Thymus (tissue), 11 donors: ENCODE data around the gene MCRS1. TPM values are rescaled to one million over a fixed set of nuclear protein-coding genes. Genes with fewer than 3 reads are reported as not detected.

Experiments used
- DNase-seq, 9 donors: peaks; one replicate each; pipeline ENCODE4 v3.0.0-alpha.2; 2013; ENCODE audit warnings: low spot score in 9 of 9, low read depth in 6 of 9, missing footprints in 1 of 9
- H3K27ac ChIP-seq, 2 donors: one replicate each; pipeline ENCODE4 v1.5.1; 2013; ENCODE audit warnings: control low read depth in 1 of 2, low read depth in 1 of 2, low read length in 1 of 2, mild to moderate bottlenecking in 1 of 2, moderate library complexity in 1 of 2
- H3K27me3 ChIP-seq, 2 donors: one replicate each; pipeline ENCODE4 v1.5.1; 2013; ENCODE audit warnings: low read length in 1 of 2; ENCODE audit not compliant: control insufficient read depth in 2 of 2, insufficient read depth in 1 of 2
- H3K36me3 ChIP-seq, 2 donors: one replicate each; pipeline ENCODE4 v1.5.1; 2013; ENCODE audit warnings: low read length in 1 of 2, mild to moderate bottlenecking in 1 of 2, moderate library complexity in 1 of 2; ENCODE audit not compliant: control insufficient read depth in 2 of 2, insufficient read depth in 2 of 2
- H3K4me1 ChIP-seq, 2 donors: one replicate each; pipeline ENCODE4 v1.5.1; 2013; ENCODE audit warnings: low read length in 2 of 2; ENCODE audit not compliant: control insufficient read depth in 2 of 2, insufficient read depth in 2 of 2
- H3K4me3 ChIP-seq, 2 donors: one replicate each; pipeline ENCODE4 v1.5.1; 2013; ENCODE audit warnings: low read length in 2 of 2, control low read depth in 1 of 2, mild to moderate bottlenecking in 1 of 2
- H3K9me3 ChIP-seq, 2 donors: one replicate each; pipeline ENCODE4 v1.5.1; 2013; ENCODE audit warnings: low read length in 1 of 2, mild to moderate bottlenecking in 1 of 2; ENCODE audit not compliant: control insufficient read depth in 2 of 2, insufficient read depth in 1 of 2
- whole genome bisulfite sequencing: extraction: QIAGEN DNeasy Blood & Tissue Kit; methylation state at CpG from one replicate; pipeline ENCODE4 v1.1.7; 2013; 5-methylcytosine and 5-hydroxymethylcytosine counted together
- polyA plus RNA-seq: library from polyadenylated mRNA; stranded (reverse); fragments of 200-250 nt; gene quantifications from one replicate; pipeline ENCODE4 v1.2.3, GENCODE V29; 2013
- total RNA-seq: library from RNA; stranded (reverse); fragments of 120-200 nt; gene quantifications from one replicate; pipeline ENCODE4 v1.2.4, GENCODE V29; 2013
- donor health status: healthy.

MCRS1 gene
- total and polyA plus RNA-seq, 2 donors: 52.6 to 65.5 TPM

DNA sequence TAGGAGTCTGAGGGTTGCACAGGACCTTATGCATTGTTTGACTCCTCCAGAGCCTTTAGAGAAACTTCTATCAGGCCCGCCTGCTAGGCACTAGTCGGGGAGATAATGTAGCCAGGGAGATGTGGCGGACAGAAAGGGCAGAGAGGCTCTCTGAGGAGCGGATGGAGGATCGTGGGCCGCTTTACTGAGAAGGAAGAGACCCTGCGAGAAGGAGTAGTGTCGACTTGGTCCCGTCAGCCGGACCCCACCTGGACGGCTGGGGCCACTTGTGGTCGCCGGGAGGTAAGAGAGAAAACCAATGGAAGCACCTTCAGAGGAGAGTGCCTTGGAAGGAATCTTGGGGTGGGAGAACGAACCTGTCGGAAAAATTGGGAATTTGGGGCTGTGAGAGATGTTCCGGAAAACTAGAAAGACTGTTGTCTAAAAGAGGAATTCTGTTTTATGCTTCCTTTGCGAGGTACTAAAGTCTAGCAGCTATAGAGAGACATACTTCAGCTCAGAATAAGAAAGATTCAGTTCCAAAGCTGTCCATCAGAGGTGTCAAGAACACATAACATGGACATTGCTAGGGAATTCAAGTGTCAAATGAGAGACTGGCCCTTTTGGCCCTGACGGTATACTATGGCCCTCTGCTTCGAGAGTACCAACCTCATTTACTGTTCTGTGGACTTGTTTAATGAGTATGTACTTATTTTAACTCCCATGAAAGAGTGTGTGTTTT is 660 bp upstream of the MCRS1 start:
- DNase-seq: peak in 1 of 9 donors; percentile 6
- Histone ChIP-seq H3K27ac (no peak overlapping the region), H3K4me1 (peaks cover 12 to 32% of the 10 kb centered on the region in 2 donors), H3K4me3 (peak overlapping the region; percentile 82 to 84), H3K36me3 (peaks cover 17 to 23% of the 10 kb centered on the region in 2 donors), H3K27me3 (no peaks in the 10 kb centered on the region), H3K9me3 (peaks cover 0 to 4% of the 10 kb centered on the region in 2 donors)
- 5% methylated on average over 19 of the region's 19 CpGs for WGBS

DNA sequence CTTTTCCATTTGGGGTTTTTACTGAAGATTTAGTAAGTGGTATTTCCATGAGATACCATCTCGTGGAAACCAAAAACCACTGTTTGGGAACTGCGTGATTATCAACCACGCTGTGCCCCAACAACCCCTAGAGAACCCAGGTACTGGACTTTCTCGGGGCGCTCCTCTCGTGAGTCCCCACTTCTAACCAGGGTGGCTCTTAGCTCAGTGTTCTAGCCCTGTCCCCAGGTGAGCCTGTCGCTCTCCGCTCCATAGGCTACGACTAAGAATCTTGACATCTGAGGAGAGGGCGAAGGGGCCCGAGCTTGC is 686 bp downstream of the MCRS1 start:
- Histone ChIP-seq H3K4me1 (peaks cover 12 to 32% of the 10 kb centered on the region in 2 donors), H3K27ac (no peak overlapping the region)

DNA sequence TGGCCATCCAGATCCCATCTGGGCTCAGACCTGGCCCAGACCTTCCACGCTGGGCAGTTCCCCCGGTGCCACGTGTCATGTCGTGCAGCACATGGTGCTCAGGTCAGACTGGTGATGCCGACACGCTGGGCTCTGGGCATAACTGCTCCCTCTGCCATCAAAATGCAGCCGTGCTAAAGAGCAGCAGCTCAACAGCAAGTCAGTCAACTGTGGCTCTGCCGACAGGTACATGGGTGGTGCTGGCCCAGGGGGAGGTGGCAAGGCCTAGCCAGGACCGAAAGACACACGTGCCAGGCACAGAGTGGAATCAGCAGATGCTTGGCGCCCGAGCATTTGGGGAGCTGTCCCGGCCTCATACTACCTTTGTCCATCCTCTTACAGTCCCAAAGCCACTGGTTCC is 1.6 kb downstream of the MCRS1 start:
- H3K4me1 ChIP-seq: peaks cover 12 to 32% of the 10 kb centered on the region in 2 donors
- peaks cover 35 to 45% of the 10 kb centered on the region in 2 donors for H3K36me3 ChIP-seq
- H3K27me3 ChIP-seq: no peaks in the 10 kb centered on the region
- no peak overlapping the region for H3K4me3 ChIP-seq
- no peak overlapping the region for H3K27ac ChIP-seq
- H3K9me3 ChIP-seq: peaks cover 0 to 4% of the 10 kb centered on the region in 2 donors
- WGBS: 98% methylated on average over 13 of the region's 13 CpGs
- no peak for DNase-seq

More for the DNA sequence above, 686 bp downstream of the MCRS1 start:
- Histone ChIP-seq H3K27me3 (no peaks in the 10 kb centered on the region), H3K9me3 (peaks cover 0 to 4% of the 10 kb centered on the region in 2 donors), H3K4me3 (peak overlapping the region; percentile 82 to 84), H3K36me3 (peaks cover 31 to 36% of the 10 kb centered on the region in 2 donors)
- no peak for DNase-seq
- 4% methylated on average over 11 of the region's 11 CpGs for WGBS

DNA sequence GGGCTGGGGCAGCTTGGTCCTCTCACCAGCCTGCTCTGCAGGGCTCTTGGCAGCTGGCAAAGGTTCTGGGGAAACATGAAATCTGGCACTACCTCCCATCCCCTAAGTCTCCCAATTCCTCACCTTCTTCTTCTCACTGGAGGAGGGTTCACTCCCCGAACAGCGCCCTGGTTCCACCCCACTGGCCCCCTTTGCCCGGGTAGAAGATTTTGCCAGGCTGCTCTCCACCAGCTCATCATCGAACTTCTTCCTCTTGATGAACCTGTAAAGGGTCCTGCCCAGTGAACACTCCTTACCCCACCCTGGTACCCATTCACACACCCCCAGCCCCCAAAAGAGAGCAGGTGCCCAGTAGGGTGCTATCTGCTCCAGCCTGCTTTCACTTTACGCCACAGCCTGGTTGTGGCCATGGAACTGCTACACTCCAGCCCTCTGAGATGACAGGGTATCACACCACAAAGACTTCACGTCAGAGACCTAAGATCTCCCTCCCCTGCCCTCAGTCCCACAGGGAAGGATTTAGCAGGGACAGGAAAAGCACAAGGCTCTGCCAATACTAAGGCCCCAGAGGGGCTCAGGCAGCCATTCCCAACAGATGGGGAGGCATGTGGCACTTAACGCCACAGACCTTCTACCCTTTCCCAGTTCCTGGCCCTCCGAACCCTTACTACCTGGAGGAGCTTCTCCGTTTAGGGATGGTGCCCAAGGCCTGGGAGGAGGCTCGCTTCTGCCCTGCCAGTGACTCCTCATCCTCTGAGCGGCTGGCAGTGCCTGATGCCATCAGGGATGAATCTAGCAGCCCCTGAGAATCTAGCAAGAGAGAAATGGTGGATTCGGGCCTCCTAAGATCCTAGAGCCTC is 2.3 kb downstream of the MCRS1 start:
- H3K4me3 ChIP-seq: no peak overlapping the region
- H3K27me3 ChIP-seq: no peaks in the 10 kb centered on the region
- H3K9me3 ChIP-seq: peaks cover 0 to 4% of the 10 kb centered on the region in 2 donors
- 97% methylated on average over 12 of the region's 12 CpGs for WGBS
- no peak for DNase-seq
- H3K27ac ChIP-seq: no peak overlapping the region
- peaks cover 42 to 52% of the 10 kb centered on the region in 2 donors for H3K36me3 ChIP-seq
- H3K4me1 ChIP-seq: peaks cover 12 to 32% of the 10 kb centered on the region in 2 donors

DNA sequence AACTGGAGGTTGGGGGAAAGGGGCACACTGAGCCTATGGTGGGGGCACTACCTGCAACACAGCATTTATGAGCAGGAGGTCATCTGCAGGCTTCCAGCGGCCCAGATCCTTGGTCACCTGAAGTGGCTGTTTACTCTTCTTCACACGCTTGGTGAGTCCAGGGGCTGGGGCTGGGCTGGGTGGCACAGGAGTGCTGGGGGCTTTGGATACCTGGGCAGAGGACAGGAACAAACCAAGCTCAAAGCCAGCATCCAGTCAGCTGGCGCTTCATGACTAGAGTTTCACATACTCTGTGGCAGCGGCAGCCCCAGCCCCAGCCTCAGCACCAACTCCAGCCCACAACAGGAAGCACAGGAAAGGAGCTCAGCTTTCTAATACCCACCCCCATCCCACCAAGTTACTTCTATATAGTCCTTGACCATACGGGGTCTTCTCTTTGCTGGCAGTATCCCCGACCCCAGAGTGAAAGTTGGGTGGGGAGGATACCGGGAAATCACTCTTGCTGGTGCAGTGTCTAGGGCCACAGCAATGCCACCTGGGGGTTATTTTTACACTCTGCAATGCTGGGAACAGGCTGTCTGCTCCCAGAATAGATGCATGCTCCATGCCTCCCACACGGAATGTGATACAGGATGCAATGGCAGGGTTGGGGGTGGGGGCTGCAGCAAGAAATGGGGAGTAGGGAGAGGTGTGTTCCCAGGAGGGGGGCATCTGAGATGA is 3.1 kb downstream of the MCRS1 start:
- Histone ChIP-seq H3K27me3 (no peaks in the 10 kb centered on the region), H3K4me1 (peaks cover 12 to 32% of the 10 kb centered on the region in 2 donors), H3K4me3 (no peak overlapping the region), H3K9me3 (peaks cover 0 to 4% of the 10 kb centered on the region in 2 donors), H3K27ac (no peak overlapping the region), H3K36me3 (peaks cover 50 to 60% of the 10 kb centered on the region in 2 donors)
- DNase-seq: no peak
- 42% methylated on average over 8 of the region's 8 CpGs for WGBS

DNA sequence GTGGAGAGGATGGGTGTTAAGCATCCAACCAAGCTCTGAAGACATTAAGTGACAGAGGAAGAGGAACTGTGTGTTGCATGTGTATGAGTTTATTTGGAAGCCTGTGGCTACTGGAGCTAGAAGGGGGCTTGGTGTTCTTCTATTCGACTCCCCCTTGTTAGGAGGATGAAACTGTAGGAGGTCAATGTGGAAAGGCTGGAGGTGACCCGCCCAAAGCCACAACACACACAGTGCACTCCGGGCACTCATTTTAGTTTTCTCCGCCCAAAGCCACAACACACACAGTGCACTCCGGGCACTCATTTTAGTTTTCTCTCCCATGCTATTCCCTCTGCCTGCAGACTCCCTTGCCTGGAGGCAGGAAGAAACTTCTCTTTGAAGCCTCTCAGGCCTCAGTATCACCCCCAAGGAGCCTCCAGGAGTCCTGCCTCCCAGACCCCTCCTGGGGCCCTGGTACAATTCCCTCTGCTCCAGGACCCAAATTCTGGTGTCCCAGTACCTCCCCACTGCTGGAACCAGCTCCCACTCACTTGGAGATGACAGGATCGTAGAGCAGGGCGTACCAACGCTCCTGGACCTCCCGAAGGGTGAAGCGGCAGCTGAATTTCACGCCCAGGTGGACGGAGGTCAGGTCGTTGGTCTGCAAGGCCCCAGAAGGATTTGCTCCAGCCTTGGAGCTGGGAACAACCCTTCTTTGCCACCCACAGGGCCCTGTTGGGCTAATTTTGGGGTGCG is 3.8 kb downstream of the MCRS1 start:
- H3K27me3 ChIP-seq: no peaks in the 10 kb centered on the region
- H3K4me1 ChIP-seq: peaks cover 12 to 29% of the 10 kb centered on the region in 2 donors
- DNase-seq: no peak
- WGBS: 96% methylated on average over 14 of the region's 14 CpGs
- peaks cover 0 to 7% of the 10 kb centered on the region in 2 donors for H3K9me3 ChIP-seq
- H3K27ac ChIP-seq: no peak overlapping the region
- no peak overlapping the region for H3K4me3 ChIP-seq
- peaks cover 57 to 67% of the 10 kb centered on the region in 2 donors for H3K36me3 ChIP-seq

DNA sequence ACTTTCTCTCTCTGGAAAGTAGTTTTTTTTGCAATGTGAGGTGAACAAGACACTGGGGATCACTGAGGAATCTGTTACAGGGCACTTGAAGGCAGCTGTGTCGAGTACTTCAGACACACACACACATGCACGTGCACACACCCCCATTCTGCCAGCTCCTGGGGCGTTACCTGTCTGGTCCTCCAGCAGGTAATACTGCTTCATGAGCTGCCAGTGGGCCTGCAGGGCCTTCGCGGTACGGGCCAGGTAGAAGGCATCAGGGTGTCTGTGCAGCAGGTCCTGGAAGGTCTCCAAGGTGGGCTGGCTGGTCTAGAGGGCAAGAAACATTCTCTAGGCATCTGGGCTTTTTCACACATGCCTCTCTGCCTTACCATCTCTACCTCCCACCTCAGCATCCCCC is 5.1 kb downstream of the MCRS1 start:
- H3K4me1 ChIP-seq: peaks cover 7 to 23% of the 10 kb centered on the region in 2 donors
- no peak overlapping the region for H3K4me3 ChIP-seq
- peaks cover 68 to 78% of the 10 kb centered on the region in 2 donors for H3K36me3 ChIP-seq
- no peaks in the 10 kb centered on the region for H3K27me3 ChIP-seq
- WGBS: 97% methylated on average over 6 of the region's 6 CpGs
- no peak for DNase-seq
- no peak overlapping the region for H3K27ac ChIP-seq
- peaks cover 0 to 3% of the 10 kb centered on the region in 2 donors for H3K9me3 ChIP-seq

DNA sequence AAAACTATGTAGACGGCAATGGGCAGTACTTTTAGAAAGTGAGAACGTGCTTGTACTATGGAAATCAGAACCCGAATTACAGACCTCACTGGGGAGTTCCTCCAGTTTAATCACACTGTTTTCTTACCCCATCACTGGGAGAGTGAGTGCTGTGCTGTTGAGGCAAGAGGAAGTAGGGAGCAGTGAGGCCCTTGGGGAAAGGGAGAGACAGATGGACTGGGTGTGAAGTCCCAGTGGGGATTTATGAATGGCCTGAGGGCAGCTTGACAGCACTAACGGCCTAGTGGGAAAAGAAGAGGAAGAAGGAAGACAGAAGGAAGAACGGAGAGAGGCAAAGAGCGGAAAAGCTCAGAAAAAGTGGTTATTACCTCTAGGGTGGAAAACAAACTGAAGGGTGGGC is 5.7 kb downstream of the MCRS1 start:
- no peak for DNase-seq
- Histone ChIP-seq H3K36me3 (peaks cover 74 to 83% of the 10 kb centered on the region in 2 donors), H3K27ac (no peak overlapping the region), H3K4me1 (peaks cover 6 to 20% of the 10 kb centered on the region in 2 donors), H3K27me3 (no peaks in the 10 kb centered on the region), H3K9me3 (peaks cover 0 to 3% of the 10 kb centered on the region in 2 donors), H3K4me3 (no peak overlapping the region)
- 95% methylated on average over 6 of the region's 6 CpGs for WGBS
